Middle frontal gyrus (tissue), 1 donor: ENCODE data around the gene C19orf85.

Experiments
- DNase-seq: peaks from one replicate; pipeline ENCODE4 v3.0.0-alpha.2; 2015; ENCODE audit warnings: low spot score; ENCODE audit errors: extremely low spot score

C19orf85 gene

DNA sequence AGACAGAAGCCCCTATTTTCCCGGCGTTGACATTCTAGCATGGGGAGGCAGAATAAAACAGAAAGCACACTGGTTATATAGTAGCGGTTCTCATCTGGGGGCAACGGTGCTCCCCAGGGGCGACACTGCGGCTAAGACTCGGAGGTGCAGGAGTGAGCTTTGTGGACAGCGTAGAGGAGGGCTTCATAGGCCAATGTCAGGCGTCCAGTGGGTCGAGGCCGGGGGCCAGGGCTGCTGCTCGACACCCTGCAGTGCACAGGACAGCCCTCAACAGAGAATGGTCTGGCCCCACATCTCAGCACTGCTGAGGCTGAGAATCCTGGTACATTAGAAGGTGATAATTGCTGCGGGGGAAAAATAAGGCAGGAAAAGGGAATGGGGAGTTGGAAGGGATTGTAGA, 13.4 kb upstream of the C19orf85 start:
- no peak for DNase-seq

DNA sequence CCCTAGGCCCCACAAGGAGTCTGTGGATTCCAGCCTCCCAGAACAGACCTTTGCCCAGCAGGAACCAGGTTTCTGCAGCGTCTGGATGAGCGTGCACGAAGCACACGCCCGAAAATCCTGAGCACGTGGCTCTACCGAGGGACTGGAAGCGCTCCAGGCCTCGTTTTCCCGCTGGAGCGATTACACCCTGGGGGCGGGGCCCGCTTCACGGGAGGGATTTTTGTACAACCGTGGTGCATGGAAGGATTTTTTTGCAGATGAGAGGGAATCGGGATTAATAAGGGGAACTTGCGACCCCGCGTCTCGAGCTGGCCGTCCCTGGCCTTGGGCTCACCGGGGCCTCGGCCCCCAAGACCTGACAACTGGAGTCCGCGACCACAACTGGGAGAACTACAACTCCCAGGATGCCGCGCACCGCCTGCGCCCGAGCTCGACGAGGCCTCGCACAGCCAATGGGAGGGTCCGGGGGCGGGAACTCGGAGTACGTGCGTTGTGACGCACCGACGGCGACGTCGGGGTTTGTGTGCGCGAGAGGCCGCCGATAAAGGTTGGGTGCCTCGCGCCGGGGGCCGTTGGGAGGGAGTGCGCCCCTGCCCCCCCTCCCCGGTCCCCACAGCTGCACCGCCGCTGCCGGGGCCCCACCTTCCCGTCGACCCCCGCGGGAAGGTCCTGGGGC, 11.7 kb upstream of the C19orf85 start, which contains the start of gene ZNF628:
Gene ZNF628 (plus strand): TSS at position 518 of the 676 bp plus-strand sequence. CDS start 3,294 bp downstream, outside the sequence.
- peak; percentile 98 for DNase-seq

DNA sequence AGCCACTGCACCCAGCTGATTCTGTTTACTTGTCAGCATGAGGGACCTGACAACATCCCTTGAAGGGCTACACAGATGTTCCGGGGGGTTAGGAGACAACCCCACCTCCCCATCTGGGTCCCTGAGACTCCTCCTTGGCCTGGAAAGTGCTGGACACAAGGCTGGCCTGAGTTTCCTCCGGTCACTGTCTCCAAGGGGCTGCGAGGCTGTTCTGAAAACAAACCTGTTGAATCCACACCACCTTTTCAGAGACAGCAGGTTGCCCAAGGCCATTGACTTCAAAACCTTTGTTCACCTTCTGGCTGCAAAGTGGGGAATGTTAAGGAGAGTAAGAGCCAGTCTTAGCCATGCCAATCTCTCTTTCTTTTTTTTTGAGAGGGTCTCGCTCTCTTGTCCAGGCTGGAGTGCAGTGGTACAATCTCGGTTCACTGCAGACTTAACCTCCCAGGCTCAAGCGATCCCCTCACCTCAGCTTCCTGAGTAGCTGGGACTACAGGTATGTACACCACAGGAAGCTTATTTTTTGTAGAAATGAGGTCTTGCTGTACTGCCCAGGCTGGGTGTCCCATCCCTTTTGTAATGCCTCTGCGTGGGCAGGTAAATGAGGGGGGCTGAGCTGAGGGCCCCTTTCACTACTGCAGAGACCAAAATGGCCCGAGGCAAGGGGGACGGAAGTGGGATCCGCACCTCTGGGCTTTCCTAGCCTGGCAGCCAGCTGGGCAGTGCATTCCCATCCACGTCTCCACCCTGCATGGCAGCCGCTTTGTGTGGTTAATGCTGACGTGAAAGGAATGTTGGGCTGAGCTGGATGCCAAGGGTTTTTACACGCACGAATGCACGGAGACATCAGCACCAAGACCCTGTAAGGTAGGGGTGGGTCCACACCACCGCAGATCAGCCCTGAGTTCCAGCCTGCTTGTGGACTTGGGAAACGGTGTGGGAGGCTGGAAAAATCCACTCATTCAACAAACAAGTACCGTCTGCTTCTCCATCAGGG, 10.0 kb upstream of the C19orf85 start:
- no peak for DNase-seq

DNA sequence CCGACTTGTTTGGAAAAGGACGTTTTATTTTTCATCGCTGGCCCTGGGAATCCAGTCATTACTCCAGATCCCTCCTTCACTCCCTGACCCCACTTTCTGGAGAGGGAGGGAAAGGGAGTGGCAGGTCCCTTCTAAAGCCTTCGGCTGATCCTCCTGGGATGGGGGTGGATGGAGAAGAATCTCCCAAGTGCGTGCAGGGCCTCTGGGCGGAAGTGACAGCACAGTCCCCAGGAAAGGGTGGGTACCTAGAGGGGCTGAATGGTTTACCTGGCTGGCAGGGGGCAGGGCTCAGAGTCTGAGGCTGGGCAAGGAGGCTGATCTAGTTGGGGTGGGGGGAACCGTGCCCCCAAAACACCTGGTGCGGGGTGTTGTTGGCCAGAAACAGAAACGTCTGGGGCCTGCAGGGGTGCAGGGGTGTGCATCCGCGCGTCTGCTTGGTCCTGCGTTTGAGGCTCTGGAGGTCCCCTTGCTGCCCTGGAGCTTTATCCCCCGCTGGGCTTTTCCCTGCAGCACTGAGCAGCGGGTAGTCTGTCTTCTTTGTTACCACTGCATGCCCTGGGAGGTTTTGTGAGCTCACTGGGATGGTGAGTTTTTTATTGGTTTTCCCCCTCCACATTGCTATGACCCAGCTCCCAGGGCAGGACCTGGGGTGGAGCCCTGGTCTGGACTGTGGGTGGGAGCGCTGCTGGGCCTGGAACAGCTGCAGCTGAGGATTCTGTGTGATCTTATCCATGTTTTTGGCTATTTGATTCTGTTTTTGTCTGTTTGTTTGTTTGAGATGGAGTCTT, 8.9 kb upstream of the C19orf85 start:
- no peak for DNase-seq

DNA sequence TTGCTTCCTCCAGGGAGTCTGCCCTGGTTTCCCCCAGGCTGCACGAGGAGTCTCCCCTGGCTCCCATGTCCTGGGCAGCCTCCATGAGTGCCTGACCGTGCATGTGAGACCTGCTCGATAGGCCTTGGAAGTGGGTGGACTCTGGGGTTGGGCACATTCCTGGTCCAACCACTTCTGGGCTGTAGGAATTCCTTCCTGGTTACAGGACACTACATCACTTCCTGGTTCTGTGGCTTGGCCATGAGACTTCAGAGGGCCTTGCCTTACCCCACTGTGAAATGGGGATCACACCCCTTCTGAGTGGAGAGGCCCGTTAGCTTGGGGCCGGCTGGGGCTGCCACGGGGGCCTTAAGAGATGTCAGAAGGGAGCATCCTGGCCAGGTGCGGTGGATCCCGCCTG, 7.9 kb upstream of the C19orf85 start:
- DNase-seq: no peak

DNA sequence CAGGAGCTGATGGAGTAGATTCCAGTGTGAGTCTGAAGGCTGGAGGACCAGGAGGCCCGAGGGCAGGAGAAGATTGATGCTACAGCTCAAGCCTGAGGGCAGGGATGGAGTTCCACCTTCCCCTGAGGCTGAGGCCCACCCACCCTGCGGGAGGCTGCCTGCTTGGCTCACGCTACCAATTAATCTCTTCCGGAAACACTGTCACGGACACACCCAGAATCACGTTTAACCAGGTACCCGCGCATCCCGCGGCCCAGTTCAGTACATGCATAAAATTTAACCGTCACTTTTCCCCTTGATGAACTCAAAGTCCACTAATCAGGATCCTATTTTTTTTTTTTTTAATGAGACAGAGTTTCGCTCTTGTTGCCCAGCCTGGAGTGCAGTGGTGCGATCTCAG, 6.7 kb upstream of the C19orf85 start:
- no peak for DNase-seq

DNA sequence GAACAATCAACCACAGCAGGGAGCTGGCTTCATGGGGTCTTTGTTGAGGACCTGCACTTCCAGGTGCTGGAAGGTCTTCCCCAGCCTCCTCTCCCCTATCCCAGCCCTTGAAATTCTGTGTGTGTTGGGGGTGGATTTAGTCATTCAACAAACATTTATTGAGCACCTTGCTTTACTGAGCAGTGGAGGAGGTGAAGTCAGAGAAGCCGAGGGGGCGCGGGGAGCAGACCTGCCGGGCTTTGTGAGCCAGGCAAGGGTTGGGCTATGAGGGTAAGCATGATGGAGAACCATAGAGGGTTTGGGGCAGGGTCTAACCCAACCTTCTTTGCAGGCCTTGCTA, 3.5 kb upstream of the C19orf85 start:
- no peak for DNase-seq

DNA sequence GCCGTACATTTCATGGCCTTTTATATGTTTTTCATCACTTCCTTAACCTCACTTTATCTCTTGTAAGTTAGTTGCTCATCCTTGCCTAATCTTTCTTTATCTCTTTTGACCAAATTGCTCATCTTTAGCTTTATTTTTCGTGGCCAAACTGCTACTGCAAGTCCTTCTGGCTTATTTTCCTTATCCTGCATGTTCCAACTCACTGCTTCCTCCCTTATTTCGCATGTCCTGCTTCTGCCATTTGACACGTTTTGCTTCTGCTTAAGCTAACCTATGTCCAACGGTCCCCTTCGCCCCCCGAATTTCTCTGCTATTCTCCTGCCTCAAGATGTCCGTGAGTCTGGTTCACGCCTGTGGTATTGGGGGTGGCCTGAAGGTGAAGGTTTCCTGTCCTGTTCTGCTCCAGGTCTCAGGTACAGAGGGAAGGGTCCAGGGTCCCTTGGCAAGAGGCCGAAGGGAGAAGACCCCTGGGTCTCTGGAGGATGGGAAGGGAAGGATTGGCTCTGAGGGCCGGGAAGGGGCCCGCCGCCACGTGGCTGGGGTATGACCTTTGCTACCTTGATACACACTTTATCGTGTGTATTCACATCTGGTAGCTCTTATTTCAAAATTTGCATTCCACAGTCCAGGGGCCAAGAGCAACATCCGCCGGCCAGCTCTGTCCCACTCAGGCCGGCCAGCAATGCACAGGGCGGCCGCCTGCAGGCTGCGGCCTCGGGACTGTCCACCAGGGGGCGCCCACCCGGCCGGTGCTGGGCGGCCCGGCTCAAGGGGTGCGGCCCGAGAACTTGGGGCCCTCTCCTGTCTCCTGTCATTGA, 2.9 kb upstream of the C19orf85 start:
- DNase-seq: no peak

DNA sequence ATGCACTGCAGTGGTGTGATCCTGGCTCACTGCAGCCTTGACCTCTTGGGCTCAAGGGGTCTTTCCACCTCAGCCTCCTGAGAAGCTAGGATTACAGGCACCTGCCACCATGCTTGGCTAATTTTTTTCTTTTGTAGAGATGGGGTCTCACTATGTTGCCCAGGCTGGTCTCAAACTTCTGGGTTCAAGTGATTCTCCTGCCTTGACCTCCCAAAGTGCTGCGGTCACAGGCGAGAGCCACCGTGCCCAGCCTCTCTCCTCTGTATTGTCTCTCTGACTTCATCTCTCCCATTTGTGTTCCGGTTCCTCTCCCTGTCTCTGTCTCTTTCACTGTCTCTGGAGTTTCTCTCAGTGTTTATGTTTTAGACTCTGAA, 1.7 kb upstream of the C19orf85 start:
- no peak for DNase-seq

DNA sequence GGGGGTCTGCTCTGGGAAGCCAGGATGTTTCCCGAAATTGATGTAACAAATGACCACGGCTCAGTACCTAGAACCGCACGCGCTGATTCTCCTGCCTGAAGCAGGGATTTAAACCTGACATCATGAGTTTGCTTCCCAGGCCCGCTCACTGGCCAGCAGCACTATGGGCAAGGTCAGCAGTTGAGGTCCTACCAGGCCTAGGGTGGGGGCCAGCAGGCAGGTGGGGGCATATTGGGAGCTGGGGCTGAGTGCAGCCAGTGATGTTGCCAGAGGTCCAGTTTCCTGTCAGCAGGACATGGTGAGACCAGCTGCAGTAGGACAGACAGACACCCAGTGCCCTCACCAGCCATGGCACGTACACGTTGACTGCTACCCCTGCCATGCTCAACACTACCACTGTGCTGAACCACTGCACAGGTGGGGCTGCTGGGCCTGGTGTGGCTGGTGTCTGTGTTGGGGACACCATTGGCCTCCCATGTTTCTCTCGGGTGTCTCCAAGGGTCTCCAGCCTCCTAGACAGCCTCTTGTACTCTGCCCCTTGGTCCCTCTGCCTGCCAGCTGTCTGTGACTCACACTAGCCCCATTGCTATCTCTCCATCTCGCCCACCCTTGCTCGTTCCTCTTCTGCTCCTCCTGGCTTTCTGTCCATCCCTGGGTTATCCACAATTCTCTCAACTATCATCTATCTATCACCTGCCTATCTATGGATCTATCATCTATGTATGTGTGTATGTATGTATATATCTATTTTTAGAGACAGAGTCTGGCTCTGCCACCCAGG, 1.1 kb upstream of the C19orf85 start:
- DNase-seq: no peak

DNA sequence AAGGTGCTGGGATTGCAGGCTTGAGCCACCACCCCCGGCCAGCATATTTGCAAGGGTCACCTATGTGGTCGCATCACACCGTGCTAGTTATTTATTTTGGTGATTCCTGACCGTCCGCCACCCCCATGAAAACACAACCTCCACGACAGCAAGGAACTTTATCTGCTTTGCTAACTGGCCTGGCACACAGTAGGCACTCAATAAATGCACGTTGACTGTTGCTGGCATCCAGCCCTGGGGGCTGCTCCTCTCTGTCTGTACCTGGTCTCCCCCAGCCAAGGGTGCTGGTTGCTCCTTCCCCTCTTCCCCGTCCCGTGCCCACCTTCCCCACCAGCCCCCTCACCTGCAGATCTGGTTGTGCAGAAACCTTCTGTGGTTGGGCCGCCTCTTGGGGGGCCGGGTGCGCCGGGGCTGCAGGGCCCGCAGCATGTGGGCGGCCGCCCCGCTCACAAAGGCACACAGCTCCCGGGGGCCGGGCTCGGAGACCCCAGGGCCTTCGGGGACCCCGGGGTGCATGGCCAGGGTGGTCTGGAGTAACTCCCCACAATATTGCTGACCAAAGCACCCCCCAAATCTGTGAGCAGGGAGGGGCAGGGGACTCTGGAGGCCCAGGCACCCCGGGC, 401 bp downstream of the C19orf85 start:
- DNase-seq: no peak

DNA sequence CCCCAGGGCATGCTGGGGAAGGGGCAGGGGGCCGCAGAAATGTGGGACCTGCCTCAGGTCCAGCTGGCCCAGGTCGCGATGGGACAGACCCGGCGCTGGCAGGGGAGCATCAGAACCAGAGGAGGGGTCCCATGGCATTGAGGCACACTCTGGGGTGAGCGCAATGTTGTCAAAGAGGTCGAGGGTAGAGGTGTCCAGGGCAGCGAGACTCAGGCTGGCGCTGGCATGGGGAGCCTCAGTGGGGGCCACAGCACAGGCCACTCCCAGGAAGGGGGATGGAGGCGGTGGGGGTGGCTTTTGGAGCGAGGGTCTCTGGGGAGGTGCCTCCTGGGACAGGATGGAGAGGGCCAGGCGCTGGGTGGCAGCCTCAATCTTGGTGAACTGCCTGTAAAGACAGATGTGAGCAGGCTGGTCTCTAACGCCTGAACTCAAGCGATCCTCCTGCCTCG, 944 bp downstream of the C19orf85 start:
- DNase-seq: no peak

DNA sequence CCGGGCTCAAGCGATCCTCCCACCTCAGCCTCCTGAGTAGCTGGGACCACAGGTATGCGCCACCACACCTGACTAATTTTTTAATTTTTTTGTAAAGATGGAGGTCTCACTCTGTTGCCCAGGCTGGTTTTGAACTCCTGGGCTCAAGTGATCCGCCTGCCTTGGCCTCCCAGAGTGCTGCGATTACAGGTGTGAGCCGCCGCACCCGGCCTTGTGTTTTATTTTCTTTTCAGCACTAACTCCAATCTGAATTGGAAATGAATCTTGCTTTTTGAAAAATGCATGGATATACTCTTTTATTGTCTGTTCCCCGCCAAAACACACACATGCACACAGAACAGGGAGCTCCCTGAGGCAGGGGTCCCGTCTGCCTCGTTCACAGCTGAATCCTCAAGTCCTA, 1.8 kb downstream of the C19orf85 start:
- DNase-seq: no peak

DNA sequence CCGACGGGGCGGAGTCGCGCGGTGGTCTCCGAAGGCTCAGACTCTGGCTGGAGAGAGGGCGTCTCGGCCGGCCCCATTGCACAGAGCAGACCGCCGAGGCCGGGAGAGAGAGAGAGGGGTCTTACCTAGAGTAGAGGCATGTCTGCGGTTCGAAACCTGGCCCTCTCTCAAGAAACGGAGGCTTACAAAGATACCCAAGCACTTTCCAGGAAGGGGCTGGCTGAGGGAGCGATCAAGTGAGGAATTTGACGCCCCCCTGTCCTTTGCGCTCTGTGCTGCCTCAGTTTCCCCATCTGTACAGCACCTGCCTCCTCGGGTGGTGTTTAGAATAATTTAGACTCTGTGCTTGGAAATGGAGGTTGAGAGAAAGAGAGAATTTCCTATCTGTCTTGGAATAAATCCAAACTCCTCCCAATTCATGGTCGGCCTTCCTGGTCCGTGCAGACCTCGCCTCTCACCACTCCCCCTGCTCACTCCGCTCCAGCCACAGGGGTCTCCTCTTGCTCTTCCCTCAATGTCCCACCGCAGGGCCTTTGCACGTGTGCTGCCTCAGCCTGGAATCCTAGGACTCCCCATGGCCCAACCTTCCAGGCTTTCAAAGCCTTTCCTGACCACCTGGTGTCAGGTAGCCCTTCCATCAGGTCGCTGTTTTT, 2.5 kb downstream of the C19orf85 start:
- DNase-seq: no peak

DNA sequence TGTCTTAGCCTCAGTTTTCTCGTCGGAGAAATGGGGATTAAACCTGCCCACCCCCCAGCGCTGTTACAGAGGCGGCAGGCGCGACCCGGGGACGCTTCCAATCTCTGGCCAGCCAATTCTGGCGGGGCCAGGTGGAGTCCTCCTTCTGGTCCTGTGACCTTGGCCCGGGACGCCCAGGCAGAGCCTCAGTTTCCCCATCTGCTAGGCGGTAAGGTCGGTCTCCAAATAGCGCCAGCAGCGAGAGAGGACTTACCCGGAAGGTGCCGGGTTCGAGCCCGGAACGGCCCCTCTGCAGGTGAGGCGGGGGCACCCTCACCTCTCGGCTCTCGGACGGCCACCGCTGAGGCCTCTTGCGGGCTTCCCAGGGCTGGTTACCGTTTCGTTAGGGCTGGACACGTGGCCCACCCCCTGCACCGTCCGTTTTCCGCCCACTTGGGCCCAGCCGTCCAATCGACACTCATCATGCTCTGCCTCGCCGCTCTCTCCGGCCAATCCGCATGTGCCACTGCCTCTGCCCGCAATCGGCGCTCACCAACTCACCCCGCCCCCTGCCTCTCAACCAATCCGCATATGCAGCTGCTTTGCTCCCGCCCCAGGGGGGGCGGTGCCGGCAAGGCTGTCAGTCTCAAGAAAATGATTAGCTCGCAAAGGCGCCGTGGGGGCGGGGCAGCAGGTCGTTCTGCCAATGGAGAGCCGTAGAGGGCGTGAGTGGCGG, 3.1 kb downstream of the C19orf85 start, which contains the start of gene ISOC2:
Gene ISOC2 (minus strand): TSS at position 384 of the 715 bp plus-strand sequence. CDS start 5,156 bp downstream, outside the sequence.
- peak; percentile 98 for DNase-seq

DNA sequence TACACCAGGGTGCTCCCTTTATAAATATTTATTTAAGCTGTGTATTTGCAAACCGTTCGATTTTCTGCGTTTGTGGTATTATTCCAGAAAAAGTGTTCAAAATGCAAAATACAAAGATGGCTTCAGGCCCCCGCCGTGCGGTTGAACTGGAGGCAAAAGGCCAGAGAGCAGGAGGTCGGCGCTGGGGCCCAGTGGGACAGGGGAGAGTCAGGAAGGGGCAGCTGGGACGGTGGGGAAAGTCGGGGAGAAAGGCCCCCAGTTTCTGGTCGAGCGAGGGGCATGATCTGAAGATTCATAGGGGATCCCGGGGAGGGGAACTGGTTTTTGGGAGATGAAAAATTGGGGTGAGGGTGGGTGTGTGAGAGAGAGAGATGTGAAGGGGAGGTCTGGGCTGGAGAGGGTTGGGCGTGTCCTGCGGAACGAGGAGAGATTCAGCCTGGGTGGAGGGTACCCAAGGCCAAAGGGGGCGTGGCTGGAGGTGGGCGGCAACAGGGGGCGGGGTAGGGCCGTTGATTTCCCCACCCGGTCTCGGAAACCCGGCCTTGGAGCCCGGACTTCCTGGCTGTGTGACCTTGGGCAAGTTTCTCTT, 3.8 kb downstream of the C19orf85 start:
- DNase-seq: no peak

DNA sequence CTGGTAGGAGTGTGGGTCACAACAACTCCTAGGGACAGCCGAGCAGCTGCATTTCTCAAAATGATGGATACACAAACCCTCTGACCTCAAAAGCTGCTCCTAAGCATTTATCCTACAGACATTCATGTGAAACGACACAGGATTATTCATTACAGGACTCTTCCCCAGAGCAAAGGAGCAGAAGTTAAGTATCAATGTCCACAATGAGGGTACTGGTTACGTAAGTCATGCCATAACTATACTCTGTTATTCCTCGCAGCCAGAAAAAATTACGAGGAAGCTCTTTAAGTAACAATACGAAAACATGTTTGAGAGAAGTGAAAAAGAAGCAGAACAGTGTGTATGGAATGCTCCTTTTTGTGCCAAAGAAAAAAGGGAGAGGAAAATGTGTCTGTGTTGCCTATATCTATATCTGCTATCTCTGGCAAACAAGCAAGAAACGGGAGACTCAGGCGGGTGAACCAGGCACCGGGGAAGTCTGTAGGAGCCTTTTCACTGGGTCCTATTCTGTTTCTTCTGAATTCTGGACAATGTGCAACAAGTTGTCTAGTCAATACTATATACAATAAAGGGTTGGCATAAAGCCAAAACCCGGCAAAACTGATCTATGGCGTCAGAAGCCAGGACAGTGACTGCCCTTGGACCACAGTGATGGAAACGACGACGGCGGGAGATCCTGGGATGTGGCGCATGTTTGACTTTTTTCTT, 4.4 kb downstream of the C19orf85 start:
- DNase-seq: no peak
